NCI-H2196 (cell line): ENCODE data around the gene C1orf74.

Experiments
- DNase-seq: peaks from one replicate; lab custom pipeline; 2025; ENCODE audit not compliant: unreplicated experiment; lab: John Stamatoyannopoulos, UW

C1orf74 gene

DNA sequence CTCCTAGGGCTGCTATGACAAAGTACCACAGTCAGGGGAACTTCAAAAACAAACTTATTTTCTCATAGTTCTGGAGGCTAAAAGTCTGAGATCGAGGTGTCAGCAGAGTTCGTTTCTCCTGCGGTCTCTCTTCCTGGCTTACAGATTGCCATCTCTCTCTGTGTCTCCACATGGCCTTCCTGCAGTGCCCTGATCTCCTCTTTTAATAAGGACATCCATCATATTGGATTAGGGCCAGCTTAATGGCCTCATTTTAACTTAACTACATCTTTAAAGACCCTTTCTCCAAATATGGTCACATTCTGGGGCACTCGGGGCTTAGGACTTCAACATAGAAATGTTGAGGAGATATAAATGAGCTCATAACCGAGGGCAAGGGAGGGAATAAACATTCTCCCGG lies 12.2 kb downstream of the C1orf74 start:
- DNase-seq = no peak

DNA sequence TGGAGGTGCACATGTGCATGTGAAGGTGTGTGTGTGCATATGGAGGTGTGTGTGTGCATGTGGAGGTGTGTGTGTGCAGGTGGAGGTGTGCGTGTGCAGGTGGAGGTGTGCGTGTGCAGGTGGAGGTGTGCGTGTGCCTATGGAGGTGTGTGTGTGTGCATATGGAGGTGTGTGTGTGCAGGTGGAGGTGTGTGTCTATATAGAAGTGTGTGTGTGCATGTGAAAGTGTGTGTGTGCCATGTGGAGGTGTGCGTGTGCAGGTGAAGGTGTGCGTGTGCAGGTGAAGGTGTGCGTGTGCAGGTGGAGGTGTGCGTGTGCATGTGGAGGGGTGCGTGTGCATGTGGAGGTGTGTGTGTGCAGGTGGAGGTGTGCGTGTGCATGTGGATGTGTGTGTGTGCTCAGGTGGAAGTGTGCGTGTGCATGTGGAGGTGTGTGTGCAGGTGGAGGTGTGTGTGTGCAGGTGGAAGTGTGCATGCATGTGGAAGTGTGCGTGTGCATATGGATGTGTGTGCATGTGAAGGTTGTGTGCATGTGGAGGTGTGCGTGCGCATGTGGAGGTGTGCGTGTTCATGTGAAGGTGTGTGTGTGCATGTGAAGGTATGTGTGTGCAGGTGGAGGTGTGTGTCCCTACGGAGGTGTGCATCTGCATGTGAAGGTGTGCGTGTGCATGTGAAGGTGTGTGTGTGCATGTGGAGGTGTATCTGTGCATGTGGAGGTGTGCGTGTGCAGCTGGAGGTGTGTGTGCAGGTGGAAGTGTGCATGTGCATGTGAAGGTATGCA lies 13.5 kb downstream of the C1orf74 start:
- DNase-seq = no peak

DNA sequence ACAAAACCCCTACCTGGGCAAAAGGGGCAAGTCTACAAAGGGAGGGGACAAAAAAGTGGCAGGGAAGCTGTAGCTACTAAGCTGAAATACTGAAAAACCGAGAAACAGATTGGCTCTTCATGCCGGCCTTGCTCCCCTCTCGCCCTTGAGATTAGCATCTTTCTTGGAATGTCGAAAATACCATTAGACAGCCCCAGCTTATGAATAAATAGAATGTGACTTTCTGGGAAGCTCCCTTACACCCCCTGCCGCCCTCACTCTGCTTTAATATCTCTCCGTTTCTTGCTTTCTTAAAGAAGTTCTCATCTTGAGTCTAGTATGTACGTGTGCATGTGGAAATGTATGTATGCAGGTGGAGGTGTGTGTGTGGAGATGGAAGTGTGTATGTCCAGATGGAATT lies 14.4 kb downstream of the C1orf74 start:
- no peak for DNase-seq

DNA sequence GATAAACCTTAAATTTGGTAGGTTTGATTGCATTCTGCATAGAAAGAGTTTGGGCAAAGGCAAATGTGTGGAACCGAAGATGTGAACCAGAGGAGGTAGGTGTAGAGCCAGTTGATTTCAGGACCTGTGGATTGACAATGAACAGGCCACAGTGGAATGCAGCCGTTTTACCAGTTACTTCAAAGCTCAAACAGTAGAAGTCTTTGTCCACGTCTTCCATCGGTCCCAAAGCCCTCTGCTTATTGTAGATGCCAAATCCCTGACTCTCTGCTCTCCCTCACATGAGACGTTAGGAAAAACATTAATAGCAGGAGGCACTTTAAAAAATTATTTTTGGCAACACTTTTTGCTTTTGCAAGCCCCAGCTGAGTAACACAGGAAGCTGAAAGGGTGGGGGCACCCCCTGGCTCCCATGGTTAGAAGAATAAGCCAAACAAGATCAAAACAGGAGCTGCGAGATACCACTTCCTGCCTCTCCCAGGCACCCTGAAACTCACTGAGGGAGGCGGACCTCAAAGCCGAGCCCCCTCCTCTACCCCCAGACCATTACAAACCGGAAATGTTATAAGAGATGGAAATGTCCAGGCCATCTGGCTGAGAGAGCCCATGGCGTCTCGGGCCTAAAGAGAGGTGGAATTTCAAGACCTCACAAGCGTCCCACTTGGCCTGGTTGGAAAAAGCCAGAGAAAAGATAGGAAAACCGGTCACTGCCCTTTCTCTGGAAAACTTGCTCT lies 15.0 kb downstream of the C1orf74 start:
- no peak for DNase-seq

DNA sequence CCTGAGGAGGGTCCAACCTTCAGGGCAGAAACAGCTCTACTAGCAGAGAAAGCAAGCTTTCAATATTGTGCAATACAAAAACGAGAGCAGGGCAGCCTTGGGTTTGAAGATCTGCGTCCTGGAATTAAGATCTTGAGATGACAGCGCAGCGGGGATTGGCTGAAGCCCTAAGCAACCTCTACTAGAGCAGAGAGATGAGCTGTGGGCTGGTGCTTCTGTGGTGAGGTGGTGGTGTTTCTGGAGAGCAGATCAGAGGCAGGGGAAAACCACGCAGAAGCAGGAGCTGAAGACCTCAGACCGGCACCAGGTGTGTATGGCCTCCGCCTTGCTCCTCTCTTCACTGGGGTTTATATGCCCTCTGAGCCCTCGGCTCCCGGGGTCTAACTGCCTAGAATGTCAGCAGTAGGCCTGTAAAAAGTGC lies 16.0 kb downstream of the C1orf74 start:
- no peak for DNase-seq

DNA sequence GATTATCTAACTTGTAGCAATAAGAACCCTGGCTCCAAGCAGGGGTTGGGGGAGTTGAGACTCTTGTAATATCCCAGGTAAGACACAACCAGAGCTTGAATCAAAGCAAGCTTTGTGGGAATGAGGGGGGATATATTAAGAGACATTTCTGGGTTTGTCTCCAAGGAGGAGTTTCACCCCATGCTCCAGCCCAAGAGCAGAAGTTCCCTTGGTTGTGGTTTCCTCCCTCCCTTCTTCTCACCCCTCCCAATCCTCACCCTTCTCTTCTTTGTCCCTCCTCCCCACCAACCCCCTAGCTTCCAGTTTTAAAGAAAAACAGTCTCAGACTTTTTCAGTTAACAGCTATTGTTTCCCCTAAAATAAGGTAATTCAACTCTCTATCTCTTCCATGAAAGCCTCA lies 16.7 kb downstream of the C1orf74 start:
- no peak for DNase-seq

DNA sequence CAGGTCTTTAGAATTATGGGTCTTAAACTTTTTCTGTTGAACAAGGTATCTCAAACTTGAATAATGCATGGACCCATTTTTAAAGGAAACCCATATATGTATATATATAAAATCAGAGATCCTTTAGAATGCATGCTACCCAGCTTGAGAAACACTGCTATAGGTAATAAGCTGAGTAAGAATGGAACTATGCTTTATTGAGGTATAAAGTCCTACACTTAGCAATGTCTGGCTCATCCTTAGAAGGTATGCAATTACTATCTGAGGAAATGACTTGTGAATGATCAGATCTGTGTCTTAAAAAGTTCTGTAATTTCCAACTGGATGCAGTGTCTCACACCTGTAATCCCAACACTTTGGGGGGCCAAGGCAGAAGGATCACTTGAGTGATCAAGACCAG lies 17.3 kb downstream of the C1orf74 start:
- DNase-seq = no peak

DNA sequence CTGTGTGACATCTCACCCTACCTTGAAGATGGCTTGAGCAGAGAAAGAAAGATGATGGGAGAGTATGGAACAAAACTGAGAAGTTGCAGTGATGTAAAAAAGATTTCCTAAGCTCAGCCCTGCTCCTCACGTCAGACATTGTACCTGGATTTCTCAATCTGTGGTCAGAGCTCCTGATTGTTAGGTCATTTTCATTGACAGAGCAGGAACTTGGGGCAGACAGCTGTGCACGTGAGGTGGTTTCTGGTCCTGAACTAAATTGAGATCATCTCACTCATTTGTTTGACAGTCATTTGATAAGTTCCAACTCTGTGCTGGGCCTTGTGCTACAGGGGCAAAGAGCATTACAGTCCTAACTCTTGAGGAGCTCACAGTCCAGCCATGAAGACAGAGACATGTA lies 18.3 kb downstream of the C1orf74 start:
- no peak for DNase-seq

DNA sequence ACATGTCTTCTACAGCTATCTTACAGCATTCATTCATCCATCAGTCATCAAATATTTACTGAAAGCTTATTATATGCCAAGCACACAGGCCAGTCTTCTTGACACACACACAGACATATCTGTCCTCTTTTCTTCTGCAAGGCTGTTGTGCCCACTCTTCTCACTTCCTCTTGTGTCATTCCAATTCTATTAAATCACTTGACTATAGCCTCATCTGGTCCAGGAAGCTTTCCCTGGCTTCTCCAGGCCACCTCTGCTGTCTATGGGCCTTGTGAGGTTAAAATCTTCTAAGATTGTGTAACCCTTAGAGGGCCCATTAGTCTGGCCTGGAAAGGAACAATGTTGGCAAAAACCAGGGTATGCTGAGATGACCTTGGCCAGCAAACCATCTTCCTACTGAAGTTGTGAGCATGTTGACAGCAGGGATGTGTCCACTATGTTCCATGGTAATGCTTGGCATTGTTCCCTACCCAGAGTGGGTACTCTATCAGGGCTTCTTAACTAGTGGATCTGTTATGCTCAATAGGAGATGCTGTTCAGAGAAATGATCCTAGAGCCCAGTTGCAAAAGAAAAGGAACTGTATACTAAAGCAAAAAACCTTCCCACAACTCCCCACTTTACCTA lies 23.2 kb downstream of the C1orf74 start:
- no peak for DNase-seq

DNA sequence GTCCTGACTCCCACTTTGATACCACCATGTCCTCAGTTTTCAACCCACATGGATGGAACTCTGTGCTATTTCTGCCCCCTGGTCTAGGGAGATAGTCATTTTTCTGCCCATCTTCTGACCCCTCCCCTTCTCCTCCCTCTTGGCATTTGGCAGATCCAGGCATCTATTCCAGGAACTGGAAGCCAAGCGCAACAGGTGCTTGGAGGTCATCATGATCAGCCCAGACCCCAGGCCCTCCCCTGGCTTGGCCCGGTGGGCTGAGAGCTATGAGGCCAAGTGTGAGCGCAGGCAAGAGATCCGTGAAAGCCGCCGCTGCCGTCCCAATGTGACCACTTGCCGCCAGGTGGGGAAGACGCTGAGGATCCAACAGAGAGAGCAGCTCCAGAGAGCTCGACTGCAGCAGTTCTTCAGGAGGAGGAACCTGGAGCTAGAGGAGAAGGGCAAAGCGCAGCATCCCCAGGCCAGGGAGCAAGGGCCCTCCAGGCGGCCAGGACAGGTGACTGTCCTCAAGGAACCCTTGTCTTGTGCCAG lies 24.5 kb downstream of the C1orf74 start:
- DNase-seq = no peak

DNA sequence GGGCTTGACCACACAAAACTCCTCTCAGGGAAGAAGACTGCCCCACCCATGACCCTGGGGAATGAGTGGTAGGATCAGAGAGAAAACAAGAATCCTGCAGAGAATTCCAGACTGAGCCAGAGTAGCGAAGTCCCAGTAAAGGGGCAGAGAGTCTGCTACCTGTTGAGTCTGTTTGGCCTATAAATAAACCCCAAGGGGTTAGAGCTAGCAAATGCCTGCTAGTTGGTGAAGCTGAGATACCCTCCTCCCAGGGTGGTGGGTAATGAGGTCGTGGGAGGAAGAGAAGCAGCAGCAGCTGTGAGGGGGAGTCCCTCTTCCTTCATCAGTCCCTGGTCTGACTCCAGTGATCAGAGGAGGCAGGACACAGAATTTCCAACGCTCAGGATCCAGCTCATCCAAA lies 26.0 kb downstream of the C1orf74 start:
- DNase-seq = no peak

DNA sequence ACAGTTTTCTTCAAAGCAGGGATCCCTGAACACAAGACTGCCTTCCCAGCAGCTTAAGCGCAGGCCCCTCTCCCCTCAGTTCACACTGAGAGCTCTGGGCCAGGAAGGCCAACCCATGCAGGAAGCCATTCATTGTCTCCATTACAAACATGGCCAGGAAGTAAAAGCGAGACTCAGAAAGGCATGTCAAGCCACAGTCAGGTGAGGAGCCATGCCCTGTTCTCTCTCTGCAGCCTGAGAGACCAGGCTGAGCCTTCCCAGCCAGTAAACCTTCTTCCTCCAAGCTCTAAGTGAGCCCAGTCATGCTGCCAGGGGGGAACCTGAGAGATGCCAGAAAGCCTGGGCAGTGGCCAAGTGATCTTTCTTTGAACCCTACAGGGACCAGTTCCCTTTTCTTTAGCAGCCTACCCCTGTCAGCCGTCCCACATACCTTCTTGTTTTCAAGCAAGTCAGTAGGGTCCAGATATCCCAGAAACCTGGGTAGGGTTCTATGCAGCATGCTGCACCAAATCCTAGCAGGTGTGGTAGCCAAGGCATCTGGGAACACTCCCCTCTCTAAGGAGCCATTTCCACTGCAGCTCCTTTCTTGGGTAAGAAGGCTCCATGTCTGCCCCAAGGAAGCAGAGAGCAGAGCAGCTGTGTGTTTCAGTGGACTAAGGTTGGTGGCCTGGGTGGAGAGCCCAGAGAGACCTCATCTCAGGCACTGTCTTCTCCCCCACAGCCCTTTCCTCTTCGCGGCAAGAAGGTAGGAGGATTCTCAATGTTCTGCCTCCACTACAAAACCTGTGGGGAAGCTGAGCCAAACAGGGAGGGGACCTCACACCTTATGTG lies 27.5 kb downstream of the C1orf74 start:
- DNase-seq = no peak

DNA sequence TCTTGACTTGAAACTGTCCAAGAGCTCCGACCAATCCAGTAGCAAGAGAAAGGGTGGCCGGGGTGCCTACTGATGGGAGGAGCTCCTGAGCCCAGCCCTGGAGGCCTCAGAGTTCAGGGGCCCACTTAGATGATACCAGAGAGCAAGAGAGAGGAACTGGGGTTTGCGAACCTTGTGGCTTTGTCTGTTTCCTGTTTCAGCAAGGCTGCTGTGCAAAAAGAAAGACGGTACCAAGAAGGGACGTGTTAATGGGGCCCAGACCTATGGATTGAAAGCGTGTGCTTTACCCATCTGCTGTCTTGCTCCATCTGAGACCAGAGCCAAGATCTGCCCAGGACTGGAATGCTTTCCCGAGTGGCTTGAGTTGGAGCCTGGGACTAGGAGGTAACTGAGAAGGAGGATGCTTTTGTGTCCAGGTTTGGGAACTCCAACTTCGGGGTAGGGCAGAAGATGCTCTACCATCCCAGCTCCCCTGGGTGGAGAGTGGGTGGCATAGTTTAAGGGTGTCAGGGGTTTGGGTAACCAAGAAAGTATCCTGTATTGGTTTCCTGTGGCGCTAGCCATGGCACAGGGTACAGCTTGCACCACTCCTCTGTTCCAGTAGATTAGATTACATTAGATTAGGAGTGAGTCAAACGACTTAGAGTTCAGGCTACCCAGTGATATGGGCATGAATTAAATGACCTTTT lies 28.3 kb downstream of the C1orf74 start, which contains the start of gene TRAF3IP3:
Gene TRAF3IP3 (plus strand): TSS at position 128 of the 689 bp plus-strand sequence. CDS start 3,987 bp downstream, outside the sequence.
- no peak for DNase-seq

DNA sequence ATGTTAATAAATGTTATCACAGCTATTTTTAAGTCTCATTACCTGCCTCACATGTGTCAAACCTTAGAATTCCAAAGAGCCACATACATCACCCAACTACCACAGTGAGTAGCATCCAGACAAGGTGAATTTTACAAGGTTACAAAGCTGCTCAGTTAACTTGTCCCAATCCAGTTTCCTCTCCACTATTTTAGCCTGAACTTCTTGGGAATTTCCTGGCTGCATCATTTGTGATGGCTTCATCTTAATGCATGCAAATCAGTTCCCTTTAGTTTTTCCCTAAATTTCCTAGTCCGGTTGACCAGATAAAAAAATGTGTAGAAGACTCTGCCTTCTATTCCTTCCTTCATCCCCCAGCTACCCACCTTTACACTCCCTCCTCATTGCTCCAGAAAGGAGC lies 29.1 kb downstream of the C1orf74 start:
- no peak for DNase-seq

DNA sequence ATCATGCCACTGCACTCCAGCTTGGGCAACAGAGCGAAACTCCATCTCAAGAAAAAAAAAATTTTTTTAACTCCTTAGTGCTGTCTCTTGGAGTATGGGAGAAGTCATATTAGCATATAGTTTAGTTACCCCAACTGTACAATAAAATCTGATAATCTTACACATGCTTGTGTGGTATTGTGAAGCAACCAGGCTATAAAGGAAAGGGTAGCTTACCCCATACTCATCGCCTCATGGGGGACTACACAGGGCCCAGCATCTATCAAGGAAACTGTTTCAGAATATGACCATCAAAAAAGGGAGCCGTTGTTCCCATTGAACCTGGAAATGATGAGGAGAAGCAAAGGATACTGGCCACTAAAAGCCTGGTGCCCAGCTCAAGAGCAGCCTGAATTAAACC lies 31.5 kb downstream of the C1orf74 start:
- no peak for DNase-seq

DNA sequence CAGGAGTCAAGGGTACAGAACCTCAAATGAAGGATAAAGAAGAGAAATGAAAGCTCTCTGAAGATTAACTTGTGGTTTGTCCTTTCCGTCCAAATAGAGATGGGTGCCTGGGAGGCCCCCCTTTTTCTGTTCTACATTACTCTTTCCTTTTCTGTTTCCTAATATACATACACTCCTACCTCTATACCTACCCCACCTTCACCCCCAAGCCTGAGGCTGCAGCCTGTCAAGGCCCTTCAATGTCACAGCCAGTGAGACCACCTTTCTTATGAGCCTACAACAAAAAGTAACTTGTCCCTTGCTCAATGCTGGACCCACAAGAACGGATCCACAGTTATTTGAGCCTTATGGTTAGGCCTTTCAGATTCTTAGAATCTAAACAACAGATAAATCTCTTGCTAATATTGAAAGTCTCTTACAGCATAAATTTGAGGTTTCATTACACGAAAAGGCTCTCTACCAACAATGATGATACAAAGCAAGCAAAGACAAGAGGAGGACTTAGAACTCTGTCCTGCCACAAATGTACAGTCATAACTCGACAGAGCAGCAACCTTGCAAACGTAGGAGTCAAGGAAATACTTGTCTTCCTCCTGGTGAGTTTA lies 32.6 kb downstream of the C1orf74 start:
- no peak for DNase-seq

DNA sequence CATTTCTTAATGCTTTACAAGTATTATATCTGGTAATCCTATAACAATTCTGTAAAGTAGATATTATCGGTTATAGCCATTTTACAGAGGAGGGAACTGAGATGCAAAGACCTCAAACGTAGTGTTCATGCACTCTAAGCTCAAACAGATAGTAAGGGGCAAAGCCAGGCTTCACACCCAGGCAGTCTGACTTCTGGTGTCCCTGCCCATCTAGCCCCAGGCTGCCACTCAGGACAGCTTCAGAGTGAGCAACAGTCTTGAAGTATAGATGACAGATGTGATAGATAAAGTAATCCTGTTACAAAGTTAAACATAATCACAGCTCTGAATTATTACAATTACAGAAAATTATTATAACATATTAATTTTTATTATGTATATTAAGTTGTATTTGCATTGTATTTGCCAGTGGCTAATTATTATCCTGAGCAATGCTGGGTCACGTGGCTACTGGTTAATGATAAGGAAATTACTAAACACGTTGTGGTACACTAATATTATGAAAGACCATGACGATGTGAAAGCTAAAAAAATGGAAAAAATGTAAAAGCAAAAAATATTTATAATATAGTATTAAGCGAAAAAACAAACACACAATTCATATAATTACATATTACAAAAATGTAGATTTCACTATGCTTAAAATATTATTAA lies 34.6 kb downstream of the C1orf74 start:
- DNase-seq = no peak

DNA sequence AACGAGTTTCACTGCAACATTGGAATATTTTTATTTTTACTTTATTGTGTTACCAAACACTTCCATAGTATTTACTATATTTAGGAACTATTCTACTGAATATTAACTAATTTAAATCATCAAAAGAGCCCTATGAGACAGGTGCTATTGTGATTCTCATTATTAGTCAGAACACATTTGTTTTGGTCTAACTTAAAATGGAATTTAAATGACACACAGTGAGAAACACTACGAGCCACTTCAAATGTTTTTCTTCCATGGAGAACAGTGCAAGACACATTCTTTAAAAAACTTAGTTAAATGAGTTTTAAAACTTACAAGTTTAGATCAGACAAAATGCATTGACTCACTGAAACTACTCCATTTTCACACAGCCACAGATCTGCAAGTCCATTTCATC lies 35.2 kb downstream of the C1orf74 start:
- DNase-seq = no peak

DNA sequence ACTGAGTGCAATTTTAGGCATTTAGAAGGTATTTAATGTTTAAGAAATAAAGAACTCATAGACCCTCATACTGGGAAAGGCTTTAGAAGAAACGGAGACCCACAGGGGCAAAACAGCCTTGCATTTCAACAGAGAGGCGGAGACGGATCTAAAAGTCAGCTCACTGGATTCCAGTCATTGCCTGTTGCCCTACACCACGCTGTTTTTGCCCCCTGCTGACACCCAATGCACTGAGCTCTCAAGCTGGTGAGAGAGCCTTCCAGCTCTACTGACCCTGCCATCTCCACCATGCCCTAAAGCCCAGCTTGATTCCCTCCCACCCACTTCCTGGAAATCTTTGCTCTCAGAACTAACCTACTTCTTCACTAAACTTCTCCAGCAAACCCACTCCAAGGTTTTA lies 35.7 kb downstream of the C1orf74 start:
- DNase-seq = no peak
